Panc1 (cell line): ENCODE results near the gene RHBDD1.

Experiments
- CTCF ChIP-seq: fragments of 450-650 bp; IDR thresholded peaks from 2 replicates; pipeline ENCODE4 v1.5.1; 2017; ENCODE audit warnings: mild to moderate bottlenecking
- REST ChIP-seq, 2 experiments: IDR thresholded peaks; 2 replicates each; pipeline ENCODE4 v1.6.1; 2011 to 2012; ENCODE audit warnings: low read depth in 2 of 2, control low read depth in 1 of 2, low read length in 1 of 2, mild to moderate bottlenecking in 1 of 2, moderate library complexity in 1 of 2; ENCODE audit not compliant: insufficient read depth in 1 of 2

- no peak for TF ChIP-seq CTCF
- TF ChIP-seq REST (IDR thresholded peaks at IDR 0.05; ENCODE audit: insufficient read depth in 1 of 2, low read depth in 2 of 2, low read length in 1 of 2), result no peak
Measured at GRCh38 chr2:227022608-227023007, 186.8 kb downstream of the RHBDD1 start.
